H9 (cell line): ENCODE results near the gene JAKMIP1. TPM values are rescaled to one million over a fixed set of nuclear protein-coding genes. Genes with fewer than 3 reads are reported as not detected.

ENCODE experiments used
- DNase-seq: peaks from one replicate; pipeline ENCODE4 v3.0.0-alpha.2; 2017
- H2AFZ ChIP-seq: one replicate; pipeline ENCODE4 v1.6.1; 2013; ENCODE audit warnings: mild to moderate bottlenecking, low read length, control low read depth, moderate library complexity
- H2AK5ac ChIP-seq: 2 replicates; pipeline ENCODE4 v1.6.1; 2013; ENCODE audit warnings: low read length, control low read depth, mixed read lengths; ENCODE audit not compliant: insufficient read length
- H2BK120ac ChIP-seq: one replicate; pipeline ENCODE4 v1.6.1; 2013; ENCODE audit warnings: low read depth, mild to moderate bottlenecking, low read length, control low read depth, inconsistent platforms; ENCODE audit not compliant: poor library complexity, severe bottlenecking
- H2BK12ac ChIP-seq: 2 replicates; pipeline ENCODE4 v1.6.1; 2013; ENCODE audit warnings: low read length, control low read depth, mixed read lengths, low read depth; ENCODE audit not compliant: insufficient read length
- H2BK15ac ChIP-seq: 2 replicates; pipeline ENCODE4 v1.6.1; 2013; ENCODE audit warnings: low read depth, low read length, control low read depth
- H2BK20ac ChIP-seq: one replicate; pipeline ENCODE4 v1.6.1; 2013; ENCODE audit warnings: low read depth, mild to moderate bottlenecking, low read length, control low read depth, inconsistent platforms; ENCODE audit not compliant: poor library complexity, severe bottlenecking
- H2BK5ac ChIP-seq: 2 replicates; pipeline ENCODE4 v1.6.1; 2013; ENCODE audit warnings: low read length, control low read depth, mixed read lengths; ENCODE audit not compliant: insufficient read length
- H3K14ac ChIP-seq: 2 replicates; pipeline ENCODE4 v1.6.1; 2013; ENCODE audit warnings: low read length, control low read depth; ENCODE audit not compliant: insufficient read depth
- H3K18ac ChIP-seq: 2 replicates; pipeline ENCODE4 v1.6.1; 2013; ENCODE audit warnings: low read depth, mild to moderate bottlenecking, mixed read lengths, low read length, control low read depth; ENCODE audit not compliant: insufficient read length
- H3K23ac ChIP-seq: 2 replicates; pipeline ENCODE4 v1.6.1; 2013; ENCODE audit warnings: low read length, control low read depth, mixed read lengths, low read depth; ENCODE audit not compliant: insufficient read length
- H3K23me2 ChIP-seq: 2 replicates; pipeline ENCODE4 v1.6.1; 2013; ENCODE audit warnings: low read depth, mild to moderate bottlenecking, mixed read lengths, low read length, control low read depth; ENCODE audit not compliant: insufficient read length, poor library complexity, severe bottlenecking
- H3K27ac ChIP-seq: 2 replicates; pipeline ENCODE4 v1.5.1; 2013; ENCODE audit warnings: low read length, control low read depth, mixed read lengths, low read depth; ENCODE audit not compliant: insufficient read length
- H3K27me3 ChIP-seq: 2 replicates; pipeline ENCODE4 v1.6.1; 2013; ENCODE audit warnings: low read length, control low read depth, inconsistent platforms; ENCODE audit not compliant: insufficient read depth
- H3K4ac ChIP-seq: 2 replicates; pipeline ENCODE4 v1.6.1; 2013; ENCODE audit warnings: low read depth, mild to moderate bottlenecking, control low read depth, inconsistent platforms, low read length, moderate library complexity
- H3K4me1 ChIP-seq: 2 replicates; pipeline ENCODE4 v1.6.1; 2013; ENCODE audit warnings: low read length, control low read depth, inconsistent platforms; ENCODE audit not compliant: insufficient read depth
- H3K4me2 ChIP-seq: 2 replicates; pipeline ENCODE4 v1.6.1; 2013; ENCODE audit warnings: low read length, control low read depth, mixed read lengths; ENCODE audit not compliant: insufficient read length, insufficient read depth
- H3K56ac ChIP-seq: 2 replicates; pipeline ENCODE4 v1.6.1; 2013; ENCODE audit warnings: low read depth, mild to moderate bottlenecking, mixed read lengths, low read length, control low read depth; ENCODE audit not compliant: insufficient read length
- H3K79me1 ChIP-seq: 2 replicates; pipeline ENCODE4 v1.6.1; 2013; ENCODE audit warnings: low read depth, mild to moderate bottlenecking, moderate library complexity, low read length, control low read depth, inconsistent platforms; ENCODE audit not compliant: insufficient read depth, poor library complexity, severe bottlenecking
- H3K79me2 ChIP-seq: 2 replicates; pipeline ENCODE4 v1.6.1; 2013; ENCODE audit warnings: low read length, control low read depth, inconsistent platforms; ENCODE audit not compliant: insufficient read depth
- H3K9ac ChIP-seq: 2 replicates; pipeline ENCODE4 v1.6.1; 2013; ENCODE audit warnings: low read length, control low read depth, mixed read lengths; ENCODE audit not compliant: insufficient read length; ENCODE audit errors: extremely low read depth
- H3K9me3 ChIP-seq: one replicate; pipeline ENCODE4 v1.6.1; 2013; ENCODE audit warnings: low read depth, low read length, inconsistent platforms; ENCODE audit not compliant: control insufficient read depth
- H3T11ph ChIP-seq: one replicate; pipeline ENCODE4 v1.6.1; 2013; ENCODE audit warnings: mild to moderate bottlenecking, low read length, control low read depth, inconsistent platforms
- H4K20me1 ChIP-seq: one replicate; pipeline ENCODE4 v1.6.1; 2013; ENCODE audit not compliant: control insufficient read depth, insufficient read length, insufficient read depth
- H4K5ac ChIP-seq: 2 replicates; pipeline ENCODE4 v1.6.1; 2013; ENCODE audit warnings: low read depth, mild to moderate bottlenecking, mixed read lengths, low read length, control low read depth; ENCODE audit not compliant: insufficient read length
- H4K8ac ChIP-seq: replicated peaks from 2 replicates; pipeline ENCODE4 v1.6.1; 2013; ENCODE audit warnings: low read length, control low read depth, mixed read lengths, low read depth; ENCODE audit not compliant: insufficient read length
- H4K91ac ChIP-seq: 2 replicates; pipeline ENCODE4 v1.6.1; 2013; ENCODE audit warnings: low read depth, mild to moderate bottlenecking, moderate library complexity, mixed read lengths, low read length, control low read depth; ENCODE audit not compliant: insufficient read length
- H3K27ac Mint-ChIP-seq, 3 experiments: 2 replicates in 2 of 3; 3 replicates in 1 of 3; pipeline ENCODE4 v1.8.0; 2020 to 2021; ENCODE audit warnings: mixed read lengths in 3 of 3, mild to moderate bottlenecking in 1 of 3, moderate library complexity in 1 of 3
- H3K27me3 Mint-ChIP-seq: 2 replicates; pipeline ENCODE4 v1.8.0; 2021; ENCODE audit warnings: low read depth, mild to moderate bottlenecking, moderate library complexity, mixed read lengths
- H3K36me3 Mint-ChIP-seq, 3 experiments: 2 replicates in 2 of 3; 3 replicates in 1 of 3; pipeline ENCODE4 v1.8.0; 2020 to 2021; ENCODE audit warnings: low read depth in 3 of 3, mixed read lengths in 3 of 3; ENCODE audit not compliant: insufficient read depth in 1 of 3
- H3K4me1 Mint-ChIP-seq, 2 experiments: 2 replicates each; pipeline ENCODE4 v1.8.0; 2020; ENCODE audit warnings: mixed read lengths in 2 of 2
- H3K4me3 Mint-ChIP-seq, 2 experiments: 2 replicates in 1 of 2; 3 replicates in 1 of 2; pipeline ENCODE4 v1.8.0; 2020 to 2021; ENCODE audit warnings: mild to moderate bottlenecking in 2 of 2, mixed read lengths in 2 of 2, moderate library complexity in 1 of 2
- H3K9me3 Mint-ChIP-seq, 2 experiments: 2 replicates in 1 of 2; 3 replicates in 1 of 2; pipeline ENCODE4 v1.8.0; 2020; ENCODE audit warnings: mild to moderate bottlenecking in 2 of 2, mixed read lengths in 2 of 2, moderate library complexity in 1 of 2
- WGBS: extraction: QIAGEN DNeasy Blood & Tissue Kit; methylation state at CpG from one replicate; pipeline ENCODE4 v1.1.7; 2013; ENCODE audit warnings: missing lambda C conversion rate, low lambda C conversion rate, mixed read lengths; ENCODE audit not compliant: insufficient read length; ENCODE audit errors: extremely low coverage; 5-methylcytosine and 5-hydroxymethylcytosine counted together
- total RNA-seq: library from RNA; stranded (reverse); gene quantifications from 2 replicates; pipeline ENCODE4 v1.2.1, GENCODE V29; 2021
- TF ChIP-seq, protein P1 (sequence below): fragments of 200-600 bp; sonication (generic); conservative IDR thresholded peaks from 3 replicates; pipeline ENCODE4 v1.8.0; 2021; ENCODE audit warnings: antibody characterized with exemption, mild to moderate bottlenecking

The JAKMIP1 gene
- total RNA-seq, 1 experiment from 2014 or later, result 1.5 TPM

DNA sequence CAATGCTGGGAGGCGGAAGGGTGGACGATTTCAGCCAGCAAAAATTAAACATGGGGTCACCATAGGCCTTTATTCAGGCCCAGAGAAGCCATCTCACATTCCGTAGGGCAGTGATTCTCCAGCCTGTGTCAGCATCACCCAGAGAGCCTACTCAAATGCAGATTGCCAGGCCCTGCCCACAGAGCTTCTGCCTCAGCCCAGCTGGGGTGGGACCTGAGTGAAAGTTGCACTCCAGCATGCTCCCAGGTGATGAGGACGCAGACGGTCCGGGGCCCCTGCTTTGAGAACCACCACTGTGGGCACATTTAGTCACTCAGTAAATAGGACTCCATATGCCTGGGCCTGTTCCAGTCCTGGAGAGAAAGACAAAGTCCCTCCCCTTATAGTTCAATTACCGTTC lies 169.7 kb downstream of the JAKMIP1 start:
- Histone ChIP-seq H2BK15ac (no peak overlapping the region), H4K5ac (no peak overlapping the region), H3K79me2 (no peaks in the 10 kb centered on the region), H2BK5ac (no peak overlapping the region), H2BK120ac (no peak overlapping the region), H3K9me3 (no peaks in the 10 kb centered on the region), H3K27me3 (no peaks in the 10 kb centered on the region), H3K79me1 (no peaks in the 10 kb centered on the region), H4K20me1 (no peaks in the 10 kb centered on the region), H2BK20ac (no peak overlapping the region), H3K23me2 (no peaks in the 10 kb centered on the region), H2BK12ac (no peak overlapping the region), H3T11ph (no peak overlapping the region), H2AFZ (no peak overlapping the region), H3K9ac (no peak overlapping the region), H4K8ac (no peak overlapping the region), H2AK5ac (no peak overlapping the region), H3K27ac (no peak overlapping the region), H4K91ac (no peak overlapping the region), H3K56ac (no peak overlapping the region), H3K4me1 (peaks cover 2% of the 10 kb centered on the region; the same call in 1 of the 2 replicates), H3K4ac (no peak overlapping the region), H3K18ac (no peak overlapping the region), H3K14ac (no peak overlapping the region), H3K4me2 (no peak overlapping the region), H3K23ac (no peak overlapping the region)
- WGBS, result no CpG with 5 or more reads among the region's 7 CpGs
- Mint-ChIP-seq H3K9me3 (no peaks in the 10 kb centered on the region), H3K27ac (peak overlapping the region in 1 of 3 experiments; percentile 29; a peak in 1 of 7 replicates), H3K36me3 (no peaks in the 10 kb centered on the region), H3K4me3 (no peak overlapping the region), H3K4me1 (peaks cover 31 to 34% of the 10 kb centered on the region in 2 experiments), H3K27me3 (peaks cover 6% of the 10 kb centered on the region)
- TF ChIP-seq, protein P1, sequence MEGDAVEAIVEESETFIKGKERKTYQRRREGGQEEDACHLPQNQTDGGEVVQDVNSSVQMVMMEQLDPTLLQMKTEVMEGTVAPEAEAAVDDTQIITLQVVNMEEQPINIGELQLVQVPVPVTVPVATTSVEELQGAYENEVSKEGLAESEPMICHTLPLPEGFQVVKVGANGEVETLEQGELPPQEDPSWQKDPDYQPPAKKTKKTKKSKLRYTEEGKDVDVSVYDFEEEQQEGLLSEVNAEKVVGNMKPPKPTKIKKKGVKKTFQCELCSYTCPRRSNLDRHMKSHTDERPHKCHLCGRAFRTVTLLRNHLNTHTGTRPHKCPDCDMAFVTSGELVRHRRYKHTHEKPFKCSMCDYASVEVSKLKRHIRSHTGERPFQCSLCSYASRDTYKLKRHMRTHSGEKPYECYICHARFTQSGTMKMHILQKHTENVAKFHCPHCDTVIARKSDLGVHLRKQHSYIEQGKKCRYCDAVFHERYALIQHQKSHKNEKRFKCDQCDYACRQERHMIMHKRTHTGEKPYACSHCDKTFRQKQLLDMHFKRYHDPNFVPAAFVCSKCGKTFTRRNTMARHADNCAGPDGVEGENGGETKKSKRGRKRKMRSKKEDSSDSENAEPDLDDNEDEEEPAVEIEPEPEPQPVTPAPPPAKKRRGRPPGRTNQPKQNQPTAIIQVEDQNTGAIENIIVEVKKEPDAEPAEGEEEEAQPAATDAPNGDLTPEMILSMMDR, result no peak
- no peak for DNase-seq
